ENCODE results near the gene PACS2.

The PACS2 gene

DNA sequence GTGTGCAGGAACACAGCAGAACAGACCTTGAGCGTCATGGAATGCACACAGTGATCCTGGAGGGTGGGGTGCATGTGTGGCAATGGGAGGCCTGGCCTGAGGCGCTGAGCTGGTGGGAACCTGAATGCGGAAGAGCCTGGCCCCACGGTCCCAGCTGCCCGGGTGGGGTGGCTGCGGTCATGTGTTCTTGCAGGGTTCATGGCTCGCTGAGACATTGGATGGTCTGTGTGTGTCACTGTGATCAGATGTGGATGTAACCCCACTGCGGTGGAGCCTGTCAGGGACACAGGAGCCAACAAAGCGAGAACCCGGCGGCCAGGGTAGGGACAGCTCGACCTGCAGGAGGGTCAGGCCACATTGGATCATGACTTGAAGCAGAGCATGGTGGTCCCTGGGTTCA is 128.3 kb downstream of the PACS2 start:
- H3K4me1 ChIP-seq (ENCODE audit: control insufficient read depth, insufficient read depth, low read depth, low read length): peaks cover 21% of the 10 kb centered on the region
- H3K27ac ChIP-seq (ENCODE audit: low read length, poor library complexity, severe bottlenecking): no peak overlapping the region
- no peak overlapping the region for H3K4me2 ChIP-seq (ENCODE audit: low read length, poor library complexity, severe bottlenecking)
- no peak overlapping the region for H2AFZ ChIP-seq (ENCODE audit: low read depth, low read length)
- no peak overlapping the region for H2BK12ac ChIP-seq (ENCODE audit: low read length in 2 of 2)
- no peak overlapping the region for H3K18ac ChIP-seq (ENCODE audit: low read depth in 1 of 2, low read length in 2 of 2)
- H3K14ac ChIP-seq (ENCODE audit: low read length in 2 of 2): no peak overlapping the region
- H3K23ac ChIP-seq (ENCODE audit: low read length in 2 of 2): no peak overlapping the region
- no peak overlapping the region for H2BK15ac ChIP-seq (ENCODE audit: low read depth, poor library complexity, severe bottlenecking)
- 84% methylated on average over 12 of the region's 12 CpGs for WGBS
- H2AK5ac ChIP-seq (ENCODE audit: low read length, severe bottlenecking): no peak overlapping the region
- peaks cover 60% of the 10 kb centered on the region for H3K79me1 ChIP-seq (replicated peaks; ENCODE audit: low read length, poor library complexity, severe bottlenecking)
- H3K4me3 ChIP-seq (ENCODE audit: insufficient read depth in 1 of 2, low read depth in 1 of 2, low read length in 2 of 2): no peak overlapping the region
- no peaks in the 10 kb centered on the region for H3K27me3 ChIP-seq (ENCODE audit: control insufficient read depth in 1 of 2, insufficient read depth in 1 of 2, low read length in 2 of 2)
- no peak overlapping the region for H2BK5ac ChIP-seq (ENCODE audit: low read depth, low read length, poor library complexity, severe bottlenecking)
- H3K9me3 ChIP-seq (ENCODE audit: control insufficient read depth, low read length): no peaks in the 10 kb centered on the region
- H3K4ac ChIP-seq (ENCODE audit: low read depth in 1 of 2, low read length in 2 of 2): no peak overlapping the region
- H4K8ac ChIP-seq (ENCODE audit: low read length): no peak overlapping the region
- DNase-seq: no peak
- peaks cover 19 to 77% of the 10 kb centered on the region in 2 experiments for H3K36me3 ChIP-seq (ENCODE audit: control insufficient read depth in 1 of 2, insufficient read depth in 2 of 2, low read depth in 1 of 2, low read length in 2 of 2)
- no peak overlapping the region for H3K9ac ChIP-seq (ENCODE audit: low read length)
- H4K91ac ChIP-seq (ENCODE audit: low read length): no peak overlapping the region
- H2BK120ac ChIP-seq (ENCODE audit: low read depth, low read length): no peak overlapping the region

DNA sequence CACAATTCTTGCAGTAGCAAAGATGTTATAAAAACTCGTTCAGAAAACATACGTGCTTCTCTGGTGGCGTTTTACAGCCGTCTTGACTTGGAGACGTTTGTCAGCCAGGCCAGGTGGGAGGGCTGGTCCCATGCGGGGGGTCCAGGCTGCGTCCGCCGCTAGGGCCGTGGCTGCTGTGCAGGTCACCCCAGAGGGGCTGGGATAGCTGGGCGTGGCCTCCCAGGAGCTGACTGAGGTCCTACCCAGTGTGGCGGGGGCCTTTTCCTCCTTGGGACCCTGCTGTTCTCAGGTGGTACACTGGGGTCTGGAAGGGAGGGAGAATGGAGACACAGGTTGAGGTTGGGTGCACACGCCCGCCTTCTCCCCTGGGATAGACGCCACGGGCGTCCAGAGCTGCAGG is 130.3 kb downstream of the PACS2 start:
- no peak overlapping the region for H2BK5ac ChIP-seq (ENCODE audit: low read depth, low read length, poor library complexity, severe bottlenecking)
- no peak overlapping the region for H2BK12ac ChIP-seq (ENCODE audit: low read length in 2 of 2)
- DNase-seq: no peak
- H3K27me3 ChIP-seq (ENCODE audit: control insufficient read depth in 1 of 2, insufficient read depth in 1 of 2, low read length in 2 of 2): no peaks in the 10 kb centered on the region
- no peak overlapping the region for H3K4ac ChIP-seq (ENCODE audit: low read depth in 1 of 2, low read length in 2 of 2)
- H2AFZ ChIP-seq (ENCODE audit: low read depth, low read length): no peak overlapping the region
- H2AK5ac ChIP-seq (ENCODE audit: low read length, severe bottlenecking): no peak overlapping the region
- H4K91ac ChIP-seq (ENCODE audit: low read length): peak overlapping the region; percentile 54
- no peak overlapping the region for H2BK120ac ChIP-seq (ENCODE audit: low read depth, low read length)
- no peak overlapping the region for H2BK15ac ChIP-seq (ENCODE audit: low read depth, poor library complexity, severe bottlenecking)
- no peak overlapping the region for H3K18ac ChIP-seq (ENCODE audit: low read depth in 1 of 2, low read length in 2 of 2)
- H3K4me1 ChIP-seq (ENCODE audit: control insufficient read depth, insufficient read depth, low read depth, low read length): peaks cover 21% of the 10 kb centered on the region
- H3K9me3 ChIP-seq (ENCODE audit: control insufficient read depth, low read length): no peaks in the 10 kb centered on the region
- H3K4me2 ChIP-seq (ENCODE audit: low read length, poor library complexity, severe bottlenecking): no peak overlapping the region
- H3K4me3 ChIP-seq (ENCODE audit: insufficient read depth in 1 of 2, low read depth in 1 of 2, low read length in 2 of 2): no peak overlapping the region
- no peak overlapping the region for H3K23ac ChIP-seq (ENCODE audit: low read length in 2 of 2)
- no peak overlapping the region for H3K9ac ChIP-seq (ENCODE audit: low read length)
- H3K36me3 ChIP-seq (ENCODE audit: control insufficient read depth in 1 of 2, insufficient read depth in 2 of 2, low read depth in 1 of 2, low read length in 2 of 2): peaks cover 19 to 77% of the 10 kb centered on the region in 2 experiments
- WGBS: 96% methylated on average over 16 of the region's 17 CpGs
- H3K14ac ChIP-seq (ENCODE audit: low read length in 2 of 2): no peak overlapping the region
- H3K79me1 ChIP-seq (replicated peaks; ENCODE audit: low read length, poor library complexity, severe bottlenecking): peaks cover 60% of the 10 kb centered on the region
- H3K27ac ChIP-seq (ENCODE audit: low read length, poor library complexity, severe bottlenecking): no peak overlapping the region
- H4K8ac ChIP-seq (ENCODE audit: low read length): peak overlapping the region; percentile 40

DNA sequence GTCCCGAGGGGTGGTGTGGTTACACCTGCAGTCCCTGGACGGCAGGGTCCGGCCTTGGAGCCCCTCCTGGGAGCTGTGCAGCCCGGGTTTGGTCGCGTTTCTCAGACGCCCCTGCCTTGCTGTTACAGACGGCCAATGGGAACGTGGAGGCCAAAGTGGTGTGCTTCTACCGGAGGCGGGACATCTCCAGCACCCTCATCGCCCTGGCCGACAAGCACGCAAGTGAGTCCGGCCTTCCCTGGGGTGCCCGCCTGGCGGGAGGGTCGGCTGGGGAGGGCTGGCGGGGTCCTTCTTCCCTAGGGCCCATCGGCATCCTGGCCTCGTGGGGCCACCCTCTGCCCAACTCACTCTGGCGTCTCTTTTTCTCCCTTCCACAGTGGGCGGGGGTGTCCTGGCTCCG is 130.7 kb downstream of the PACS2 start:
- Histone ChIP-seq H3K18ac (ENCODE audit: low read depth in 1 of 2, low read length in 2 of 2) (no peak overlapping the region), H2BK5ac (ENCODE audit: low read depth, low read length, poor library complexity, severe bottlenecking) (no peak overlapping the region), H2AFZ (ENCODE audit: low read depth, low read length) (no peak overlapping the region), H3K9ac (ENCODE audit: low read length) (no peak overlapping the region), H3K27me3 (ENCODE audit: control insufficient read depth in 1 of 2, insufficient read depth in 1 of 2, low read length in 2 of 2) (no peaks in the 10 kb centered on the region), H3K4ac (ENCODE audit: low read depth in 1 of 2, low read length in 2 of 2) (no peak overlapping the region), H3K14ac (ENCODE audit: low read length in 2 of 2) (no peak overlapping the region), H2AK5ac (ENCODE audit: low read length, severe bottlenecking) (no peak overlapping the region), H3K23ac (ENCODE audit: low read length in 2 of 2) (no peak overlapping the region), H2BK120ac (ENCODE audit: low read depth, low read length) (no peak overlapping the region), H2BK15ac (ENCODE audit: low read depth, poor library complexity, severe bottlenecking) (no peak overlapping the region), H3K4me3 (ENCODE audit: insufficient read depth in 1 of 2, low read depth in 1 of 2, low read length in 2 of 2) (no peak overlapping the region), H4K91ac (ENCODE audit: low read length) (no peak overlapping the region), H3K79me1 (replicated peaks; ENCODE audit: low read length, poor library complexity, severe bottlenecking) (peaks cover 58% of the 10 kb centered on the region), H3K27ac (ENCODE audit: low read length, poor library complexity, severe bottlenecking) (no peak overlapping the region), H3K9me3 (ENCODE audit: control insufficient read depth, low read length) (no peaks in the 10 kb centered on the region), H3K4me1 (ENCODE audit: control insufficient read depth, insufficient read depth, low read depth, low read length) (peaks cover 16% of the 10 kb centered on the region), H3K36me3 (ENCODE audit: control insufficient read depth in 1 of 2, insufficient read depth in 2 of 2, low read depth in 1 of 2, low read length in 2 of 2) (peaks cover 23 to 77% of the 10 kb centered on the region in 2 experiments), H2BK12ac (ENCODE audit: low read length in 2 of 2) (no peak overlapping the region), H4K8ac (ENCODE audit: low read length) (no peak overlapping the region), H3K4me2 (ENCODE audit: low read length, poor library complexity, severe bottlenecking) (no peak overlapping the region)
- DNase-seq: no peak
- 94% methylated on average over 24 of the region's 24 CpGs for WGBS

DNA sequence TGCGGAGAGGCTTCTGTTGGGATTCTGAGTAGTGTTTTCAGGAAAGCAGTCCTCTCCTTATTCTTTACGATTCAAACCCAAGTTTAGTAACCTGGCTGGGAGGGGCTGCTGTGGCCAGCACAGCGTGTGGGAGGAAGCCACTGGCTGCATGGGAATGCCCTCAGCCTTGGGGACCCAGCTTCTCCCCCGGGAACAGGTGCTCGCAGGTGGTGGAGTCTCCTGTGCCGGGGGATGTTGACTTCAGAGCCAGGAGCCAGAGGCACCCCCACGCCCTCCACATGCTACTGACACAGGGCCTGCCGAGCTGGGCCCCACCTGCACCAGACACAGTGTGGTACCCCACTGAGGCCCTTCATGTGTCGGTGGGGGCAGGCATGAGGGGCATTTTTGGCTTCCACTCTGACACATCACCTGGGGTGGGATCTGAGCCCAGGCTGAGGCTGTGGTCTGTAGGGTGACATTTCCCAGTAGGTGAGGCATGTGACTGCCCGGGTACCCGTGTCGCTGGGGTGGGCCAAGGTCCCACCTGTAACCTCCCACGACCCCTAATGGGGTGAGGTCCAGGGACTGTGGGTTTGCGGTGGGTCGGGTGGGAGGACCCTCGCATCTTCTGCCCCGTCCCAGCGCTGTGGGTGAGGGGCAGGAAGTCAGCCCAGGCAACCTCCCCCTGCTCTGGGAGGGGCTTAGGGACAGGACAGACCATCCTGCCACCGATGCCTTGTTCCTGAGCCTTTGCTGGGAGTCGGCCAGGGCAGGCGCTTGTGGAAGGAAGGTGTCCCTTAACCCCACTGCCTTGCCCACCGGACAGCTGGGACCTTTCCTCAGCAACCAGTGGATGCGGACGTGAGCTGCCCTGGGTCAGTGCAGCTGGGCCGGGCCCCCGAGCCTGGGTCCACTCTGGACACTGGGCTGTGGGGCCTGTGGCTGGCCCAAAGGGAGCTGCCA is 131.6 kb downstream of the PACS2 start:
- Histone ChIP-seq H4K91ac (ENCODE audit: low read length) (no peak overlapping the region), H3K9ac (ENCODE audit: low read length) (no peak overlapping the region), H3K14ac (ENCODE audit: low read length in 2 of 2) (no peak overlapping the region), H3K4me1 (ENCODE audit: control insufficient read depth, insufficient read depth, low read depth, low read length) (peaks cover 18% of the 10 kb centered on the region), H3K9me3 (ENCODE audit: control insufficient read depth, low read length) (no peaks in the 10 kb centered on the region), H4K8ac (ENCODE audit: low read length) (no peak overlapping the region), H2AFZ (ENCODE audit: low read depth, low read length) (no peak overlapping the region), H2BK12ac (ENCODE audit: low read length in 2 of 2) (no peak overlapping the region), H3K4me3 (ENCODE audit: insufficient read depth in 1 of 2, low read depth in 1 of 2, low read length in 2 of 2) (no peak overlapping the region), H3K4ac (ENCODE audit: low read depth in 1 of 2, low read length in 2 of 2) (no peak overlapping the region), H3K79me1 (replicated peaks; ENCODE audit: low read length, poor library complexity, severe bottlenecking) (peaks cover 61% of the 10 kb centered on the region), H3K27ac (ENCODE audit: low read length, poor library complexity, severe bottlenecking) (no peak overlapping the region), H3K18ac (ENCODE audit: low read depth in 1 of 2, low read length in 2 of 2) (no peak overlapping the region), H3K23ac (ENCODE audit: low read length in 2 of 2) (no peak overlapping the region), H3K36me3 (ENCODE audit: control insufficient read depth in 1 of 2, insufficient read depth in 2 of 2, low read depth in 1 of 2, low read length in 2 of 2) (peaks cover 28 to 77% of the 10 kb centered on the region in 2 experiments), H3K4me2 (ENCODE audit: low read length, poor library complexity, severe bottlenecking) (no peak overlapping the region), H2BK15ac (ENCODE audit: low read depth, poor library complexity, severe bottlenecking) (no peak overlapping the region), H2AK5ac (ENCODE audit: low read length, severe bottlenecking) (no peak overlapping the region), H2BK120ac (ENCODE audit: low read depth, low read length) (no peak overlapping the region), H3K27me3 (ENCODE audit: control insufficient read depth in 1 of 2, insufficient read depth in 1 of 2, low read length in 2 of 2) (no peaks in the 10 kb centered on the region), H2BK5ac (ENCODE audit: low read depth, low read length, poor library complexity, severe bottlenecking) (no peak overlapping the region)
- no peak for DNase-seq
- WGBS: 97% methylated on average over 26 of the region's 26 CpGs

Measured in mesenchymal stem cell (in vitro differentiated cells and primary cell).